GM18502 (cell line): ENCODE results near the gene C10orf67.
"Not testable (repeated sequence)": the region's sequence is repeated elsewhere in the genome, so short reads cannot be mapped to it uniquely, and the experiment has no call there.

Experiments used
- ATAC-seq: cut with Tn5 transposase; IDR thresholded peaks from one replicate; pipeline ENCODE4 v1.9.1; 2021; ENCODE audit warnings: mild to moderate bottlenecking; ENCODE audit not compliant: unreplicated experiment, poor library complexity

C10orf67 gene

DNA sequence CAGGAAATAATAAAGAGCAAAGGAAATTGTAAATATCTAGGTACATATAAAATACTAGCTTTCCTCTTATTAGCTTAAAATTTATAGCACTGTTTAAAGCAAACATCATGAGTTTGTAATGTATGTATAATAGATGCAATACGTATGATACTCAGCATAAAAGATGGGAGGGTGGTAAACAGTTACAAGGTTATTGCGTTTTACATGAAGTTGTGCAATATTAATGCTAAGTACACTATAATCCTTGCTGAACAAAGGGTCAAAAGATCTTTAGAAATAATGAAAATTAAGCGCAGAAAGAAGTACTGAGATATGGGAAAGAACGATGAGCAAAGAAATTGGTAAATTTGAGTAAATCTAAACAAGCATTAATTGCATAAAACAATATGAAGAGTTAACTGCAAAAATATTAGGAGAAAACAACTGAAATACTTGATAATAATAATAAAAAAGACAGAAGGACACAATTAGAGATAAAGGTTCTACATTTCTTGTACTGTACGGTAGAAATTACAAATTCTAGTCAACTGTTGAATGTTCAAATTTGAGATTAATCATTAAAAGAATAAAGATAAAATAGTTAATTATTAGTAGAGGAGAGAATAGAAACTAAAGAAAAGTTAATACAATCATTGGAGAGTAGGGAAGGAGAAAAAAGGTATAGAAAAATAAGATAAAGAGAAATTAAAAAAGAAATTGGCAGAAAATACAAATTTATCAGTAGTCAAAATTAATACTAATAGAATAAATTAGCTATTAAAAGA, 17.9 kb downstream of the C10orf67 start:
- ATAC-seq: no peak

GRCh38 chr10:23325132-23325531, 19.5 kb downstream of the C10orf67 start:
- peak; percentile 87 for ATAC-seq

DNA sequence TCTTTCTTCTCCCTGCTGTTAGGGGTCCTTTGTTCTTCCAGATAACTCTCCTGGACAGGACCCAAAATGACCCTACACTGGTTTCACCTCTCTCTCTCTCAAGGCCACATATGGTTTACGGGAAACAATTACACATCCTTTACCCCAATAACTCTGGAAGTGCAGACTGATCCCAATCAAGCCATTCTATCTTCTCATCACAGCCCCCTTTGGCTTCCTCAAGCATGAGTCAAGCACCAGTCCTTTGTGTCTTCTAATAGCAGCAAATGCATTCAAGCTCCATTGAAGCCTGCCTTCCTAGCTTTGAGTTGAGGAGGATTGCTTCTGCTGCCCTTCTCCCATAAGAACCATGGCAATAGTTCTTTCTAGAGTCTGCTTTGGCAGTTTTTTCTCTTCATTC, 20.2 kb downstream of the C10orf67 start:
- no peak for ATAC-seq

GRCh38 chr10:23322082-23322481, 22.5 kb downstream of the C10orf67 start:
- no peak for ATAC-seq

- ATAC-seq: no peak
These were observed 24.8 kb downstream of the C10orf67 start for GRCh38 chr10:23319835-23320234.

DNA sequence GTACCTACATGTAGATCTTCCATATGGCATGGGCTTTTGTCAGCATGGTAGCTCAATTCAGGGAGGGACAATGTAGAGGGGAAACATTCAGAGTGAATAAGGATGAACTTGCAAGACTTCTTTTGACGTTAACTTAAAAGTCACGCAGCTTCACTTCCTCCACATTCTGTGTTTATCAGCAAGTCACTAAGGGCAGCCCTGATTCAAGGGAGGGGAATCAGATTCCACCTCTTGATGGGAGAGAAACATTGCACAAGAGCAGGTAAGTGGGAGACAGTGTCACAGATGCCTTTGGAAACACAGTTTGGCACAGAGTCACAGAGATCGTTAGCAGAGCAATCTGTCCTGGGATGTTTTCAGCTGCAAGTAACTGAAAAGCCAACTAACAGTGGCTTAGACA, 26.2 kb downstream of the C10orf67 start:
- ATAC-seq: no peak

- no peak for ATAC-seq
These were observed 27.2 kb downstream of the C10orf67 start for GRCh38 chr10:23317416-23317815.

DNA sequence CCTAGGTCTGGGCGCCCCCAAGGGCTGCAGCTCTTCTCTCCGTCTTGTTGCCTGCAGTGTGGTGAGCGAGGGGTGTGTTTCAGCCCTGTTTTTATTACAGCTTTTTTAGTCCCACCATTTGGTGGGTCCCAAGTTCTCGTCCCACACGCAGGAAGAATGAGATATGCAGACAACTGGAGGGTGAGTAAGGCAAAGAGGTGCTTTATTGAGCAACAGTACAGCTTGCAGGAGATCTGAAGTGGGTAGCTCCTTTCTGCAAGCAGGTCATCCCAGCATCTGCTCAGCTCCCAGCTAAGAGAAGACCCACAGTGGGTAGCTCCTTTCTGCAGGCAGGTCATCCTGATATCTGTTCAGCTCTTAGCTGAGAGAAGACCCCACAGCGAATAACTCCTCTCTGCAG, 28.2 kb downstream of the C10orf67 start:
- no peak for ATAC-seq

GRCh38 chr10:23315966-23316365, 28.6 kb downstream of the C10orf67 start:
- no peak for ATAC-seq

DNA sequence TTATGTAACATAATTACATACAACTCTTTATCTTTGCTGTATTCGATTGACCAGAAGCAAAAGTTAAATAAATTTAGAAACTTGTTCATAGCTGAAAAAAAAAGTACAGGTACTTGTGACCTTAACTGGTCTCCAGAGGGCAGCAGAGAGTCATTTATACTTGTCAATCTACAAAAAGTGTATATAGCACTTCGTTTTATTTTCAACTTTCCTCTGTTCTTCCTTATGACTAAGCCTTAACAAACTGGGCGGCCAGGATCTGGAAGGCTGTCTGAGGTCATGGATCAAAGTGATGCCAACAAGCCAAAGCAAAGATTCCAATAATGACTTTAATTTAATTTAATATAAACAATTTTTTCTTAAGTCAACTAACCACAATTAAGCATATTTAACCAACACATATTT, 29.8 kb downstream of the C10orf67 start:
- peak; percentile 56 for ATAC-seq

DNA sequence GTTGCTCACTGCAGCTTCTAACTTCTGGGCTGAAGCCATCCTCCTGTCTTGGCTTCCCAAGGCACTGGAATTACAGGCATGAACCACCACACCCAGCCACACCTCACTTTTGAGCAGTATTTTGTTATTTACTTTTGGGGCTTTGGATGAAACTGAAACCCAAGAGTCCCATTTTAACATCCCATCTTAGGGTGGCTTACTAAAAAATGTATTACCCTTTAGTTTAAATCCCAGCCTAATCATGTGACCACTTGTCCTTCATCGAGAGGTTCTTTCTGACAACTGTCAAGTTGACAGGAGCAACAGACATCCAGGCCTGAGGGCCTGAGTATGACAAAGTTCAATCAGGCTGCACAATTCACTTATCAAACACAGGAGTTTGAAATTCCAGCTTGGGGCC, 33.6 kb downstream of the C10orf67 start:
- ATAC-seq: no peak

DNA sequence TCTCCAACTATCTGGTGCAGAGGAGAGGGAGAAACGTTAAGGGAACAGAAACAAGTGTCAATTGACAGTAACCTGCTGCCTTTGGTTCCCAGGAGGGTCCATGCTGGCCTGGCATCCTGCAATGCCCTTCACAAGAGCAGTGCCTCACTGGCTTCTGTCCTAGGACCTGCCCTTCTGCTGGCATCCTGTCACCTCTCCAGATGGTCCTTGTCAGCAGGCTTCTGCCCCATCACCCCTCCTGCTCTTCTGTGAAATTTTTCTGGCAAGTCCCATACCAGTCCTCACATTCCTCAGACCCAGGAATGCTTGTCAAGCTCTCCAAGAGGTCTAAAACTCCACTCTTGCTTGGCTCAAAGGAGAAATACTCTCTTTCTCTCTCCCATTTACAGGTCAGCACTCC, 34.2 kb downstream of the C10orf67 start:
- ATAC-seq: no peak

DNA sequence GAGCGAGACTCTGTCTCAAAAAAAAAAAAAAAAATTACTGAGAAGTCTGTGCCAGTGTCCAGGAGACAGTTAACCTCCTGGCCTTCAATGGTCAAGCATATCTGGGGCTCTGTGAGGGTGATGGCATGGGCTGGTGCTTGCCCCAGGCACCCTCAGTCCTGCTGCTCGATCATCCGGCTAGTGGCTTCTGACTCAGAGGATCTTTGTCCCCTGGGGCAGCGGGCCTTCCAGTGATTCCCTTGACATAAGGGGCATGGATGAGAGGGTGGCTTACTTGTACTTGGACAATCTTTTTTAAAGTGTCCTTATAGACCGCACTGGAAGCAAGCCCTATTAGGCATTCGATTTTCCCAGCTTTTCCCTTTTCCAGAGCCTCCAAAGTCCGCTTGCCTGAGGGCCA, 44.6 kb downstream of the C10orf67 start:
- ATAC-seq: not testable (repeated sequence)

DNA sequence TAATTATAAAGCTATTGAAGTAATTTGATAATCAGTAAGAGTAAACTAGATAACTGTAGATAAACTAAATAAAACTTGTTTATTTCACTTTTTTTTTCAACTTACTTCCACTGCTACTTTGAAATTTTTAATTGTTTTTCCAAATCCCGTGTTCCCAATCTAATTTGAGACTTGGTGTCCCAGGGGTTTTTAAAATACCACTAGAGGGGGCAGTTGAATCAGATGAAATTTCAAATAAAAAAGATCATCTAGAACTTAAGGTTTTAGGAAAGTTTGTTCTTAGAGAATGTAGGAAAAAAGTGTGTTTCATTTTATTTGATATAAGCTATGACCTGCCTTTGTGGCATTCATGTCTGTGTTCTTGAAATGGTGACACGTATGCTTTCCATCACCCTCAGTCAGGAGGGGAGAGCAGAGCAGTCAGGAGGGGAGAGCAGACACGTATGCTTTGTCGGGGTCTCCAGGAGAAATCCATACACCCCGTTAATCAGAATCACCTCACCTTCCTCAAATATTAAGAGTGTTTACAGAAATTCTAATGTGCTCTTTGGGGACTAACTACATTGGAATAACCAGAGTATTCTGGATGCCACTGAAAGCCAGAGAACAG, 49.9 kb downstream of the C10orf67 start:
- no peak for ATAC-seq

DNA sequence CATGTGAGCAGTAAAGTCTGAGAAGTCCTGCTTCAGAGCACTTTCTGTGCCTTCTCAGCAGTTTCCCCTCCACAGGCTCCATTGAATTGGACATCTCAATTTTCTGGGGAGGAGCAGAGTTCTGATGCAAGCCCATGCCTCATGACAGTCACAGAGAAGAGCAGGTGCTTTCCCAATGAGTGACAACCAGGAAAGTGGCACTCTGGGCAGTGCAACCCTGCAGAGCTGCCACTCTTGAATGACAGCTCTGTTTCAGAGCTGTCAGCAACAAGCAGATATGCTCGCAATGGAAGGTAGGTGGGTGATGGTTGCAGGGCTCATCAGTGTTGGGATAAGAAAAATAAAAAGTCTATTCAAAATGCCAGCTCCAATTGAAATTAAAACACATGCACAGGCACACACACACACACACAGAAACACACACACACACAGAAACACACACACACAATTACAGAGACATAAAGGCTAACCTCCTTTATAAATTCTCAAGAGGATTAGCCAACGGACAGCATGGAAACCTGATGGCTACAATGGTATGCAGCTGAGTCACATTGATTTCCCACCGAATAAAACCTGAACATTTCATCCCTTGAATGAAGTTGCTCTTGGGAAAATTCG, 50.5 kb downstream of the C10orf67 start:
- no peak for ATAC-seq

- peak; percentile 95 for ATAC-seq
These were observed 51.4 kb downstream of the C10orf67 start for GRCh38 chr10:23293145-23293724.

- no peak for ATAC-seq
These were observed 52.9 kb downstream of the C10orf67 start for GRCh38 chr10:23291551-23292334.

GRCh38 chr10:23284674-23285335, 59.8 kb downstream of the C10orf67 start:
- ATAC-seq: no peak

DNA sequence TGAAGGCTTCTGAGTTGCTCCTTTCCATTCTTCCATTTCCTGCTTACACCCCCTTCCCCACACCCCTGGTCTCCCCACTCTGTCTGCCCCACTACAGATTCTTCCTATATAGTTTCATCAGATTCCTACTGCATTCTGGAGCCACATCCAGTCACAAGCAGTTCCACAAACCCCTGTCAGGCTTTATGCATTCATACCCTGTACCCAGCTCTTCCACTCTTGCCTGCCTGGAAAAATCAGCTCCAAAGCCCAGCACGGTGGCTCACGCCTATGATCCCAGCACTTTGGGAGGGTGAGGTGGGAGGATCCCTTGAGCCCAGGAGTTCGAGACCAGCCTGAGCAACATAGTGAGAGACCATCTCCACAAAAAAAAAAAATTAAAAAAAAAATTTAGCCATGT, 60.4 kb downstream of the C10orf67 start:
- no peak for ATAC-seq

GRCh38 chr10:23283680-23284079, 60.9 kb downstream of the C10orf67 start:
- ATAC-seq: no peak
